ENCODE data around the gene ATAD3B. TPM values are rescaled to one million over a fixed set of nuclear protein-coding genes. Genes with fewer than 3 reads are reported as not detected.

Gene ATAD3B
- total and polyA plus RNA-seq, 2 of the 13 experiments (the other 11 are each of a cell fraction or from before 2014, with no cell fraction given) = 9.6 to 31.1 TPM

GRCh38 chr1:1511533-1512285 is 40.1 kb downstream of the ATAD3B start, which contains the start of gene ATAD3A (continued):
- TF ChIP-seq ZNF709 (CRISPR knock-in tag; IDR thresholded peaks at IDR 0.05) (0 out of 2 replicates have a peak, but pooled peaks have one; percentile 66), ZNF136 (CRISPR knock-in tag; IDR thresholded peaks at IDR 0.05; ENCODE audit: low read depth) (0 out of 2 replicates have a peak, but pooled peaks have one; percentile 65), CHD2 (IDR thresholded peaks at IDR 0.05; ENCODE audit: low read depth, low read length) (peak; percentile 97), KDM2A (CRISPR knock-in tag; IDR thresholded peaks at IDR 0.05; ENCODE audit: borderline replicate concordance, low read depth) (peak; percentile 93), CBX5 (CRISPR knock-in tag; IDR thresholded peaks at IDR 0.05; ENCODE audit: borderline replicate concordance) (peak; percentile 69; the same call in 1 of the 2 replicates), TOE1 (CRISPR knock-in tag; IDR thresholded peaks at IDR 0.05) (0 out of 2 replicates have a peak, but pooled peaks have one; percentile 17), MTF2 (CRISPR knock-in tag; IDR thresholded peaks at IDR 0.05; ENCODE audit: borderline replicate concordance) (no peak), REL (CRISPR knock-in tag; conservative IDR thresholded peaks at IDR 0.05) (peak; percentile 59; the same call in 1 of the 2 replicates), ASH2L (IDR thresholded peaks at IDR 0.05; ENCODE audit: insufficient read length, low read depth, low read length) (peak; percentile 93), NFATC3 (CRISPR knock-in tag; IDR thresholded peaks at IDR 0.05) (peak; percentile 79; the same call in 1 of the 2 replicates), ZNF430 (CRISPR knock-in tag; IDR thresholded peaks at IDR 0.05) (no peak), TAF1 (CRISPR knock-in tag; IDR thresholded peaks at IDR 0.05) (peak; percentile 68), U2AF1 (optimal IDR thresholded peaks at IDR 0.05; ENCODE audit: low read depth, low read length) (no peak), STAG1 (CRISPR knock-in tag; IDR thresholded peaks at IDR 0.05) (no peak), PAF1 (CRISPR knock-in tag; IDR thresholded peaks at IDR 0.05) (no peak), REXO4 (CRISPR knock-in tag; IDR thresholded peaks at IDR 0.05; ENCODE audit: borderline replicate concordance) (no peak), SP5 (CRISPR knock-in tag; IDR thresholded peaks at IDR 0.05; ENCODE audit: borderline replicate concordance, low read depth) (peak; percentile 50; the same call in 1 of the 2 replicates), AGO1 (IDR thresholded peaks at IDR 0.05; ENCODE audit: low read depth, low read length, poor library complexity, severe bottlenecking) (peak; percentile 44), MYNN (CRISPR knock-in tag; IDR thresholded peaks at IDR 0.05; ENCODE audit: low read depth) (peak; percentile 84; the same call in 1 of the 2 replicates), HOXD1 (CRISPR knock-in tag; IDR thresholded peaks at IDR 0.05) (peak; percentile 74; the same call in 1 of the 2 replicates)
- TF ChIP-seq, protein P1, sequence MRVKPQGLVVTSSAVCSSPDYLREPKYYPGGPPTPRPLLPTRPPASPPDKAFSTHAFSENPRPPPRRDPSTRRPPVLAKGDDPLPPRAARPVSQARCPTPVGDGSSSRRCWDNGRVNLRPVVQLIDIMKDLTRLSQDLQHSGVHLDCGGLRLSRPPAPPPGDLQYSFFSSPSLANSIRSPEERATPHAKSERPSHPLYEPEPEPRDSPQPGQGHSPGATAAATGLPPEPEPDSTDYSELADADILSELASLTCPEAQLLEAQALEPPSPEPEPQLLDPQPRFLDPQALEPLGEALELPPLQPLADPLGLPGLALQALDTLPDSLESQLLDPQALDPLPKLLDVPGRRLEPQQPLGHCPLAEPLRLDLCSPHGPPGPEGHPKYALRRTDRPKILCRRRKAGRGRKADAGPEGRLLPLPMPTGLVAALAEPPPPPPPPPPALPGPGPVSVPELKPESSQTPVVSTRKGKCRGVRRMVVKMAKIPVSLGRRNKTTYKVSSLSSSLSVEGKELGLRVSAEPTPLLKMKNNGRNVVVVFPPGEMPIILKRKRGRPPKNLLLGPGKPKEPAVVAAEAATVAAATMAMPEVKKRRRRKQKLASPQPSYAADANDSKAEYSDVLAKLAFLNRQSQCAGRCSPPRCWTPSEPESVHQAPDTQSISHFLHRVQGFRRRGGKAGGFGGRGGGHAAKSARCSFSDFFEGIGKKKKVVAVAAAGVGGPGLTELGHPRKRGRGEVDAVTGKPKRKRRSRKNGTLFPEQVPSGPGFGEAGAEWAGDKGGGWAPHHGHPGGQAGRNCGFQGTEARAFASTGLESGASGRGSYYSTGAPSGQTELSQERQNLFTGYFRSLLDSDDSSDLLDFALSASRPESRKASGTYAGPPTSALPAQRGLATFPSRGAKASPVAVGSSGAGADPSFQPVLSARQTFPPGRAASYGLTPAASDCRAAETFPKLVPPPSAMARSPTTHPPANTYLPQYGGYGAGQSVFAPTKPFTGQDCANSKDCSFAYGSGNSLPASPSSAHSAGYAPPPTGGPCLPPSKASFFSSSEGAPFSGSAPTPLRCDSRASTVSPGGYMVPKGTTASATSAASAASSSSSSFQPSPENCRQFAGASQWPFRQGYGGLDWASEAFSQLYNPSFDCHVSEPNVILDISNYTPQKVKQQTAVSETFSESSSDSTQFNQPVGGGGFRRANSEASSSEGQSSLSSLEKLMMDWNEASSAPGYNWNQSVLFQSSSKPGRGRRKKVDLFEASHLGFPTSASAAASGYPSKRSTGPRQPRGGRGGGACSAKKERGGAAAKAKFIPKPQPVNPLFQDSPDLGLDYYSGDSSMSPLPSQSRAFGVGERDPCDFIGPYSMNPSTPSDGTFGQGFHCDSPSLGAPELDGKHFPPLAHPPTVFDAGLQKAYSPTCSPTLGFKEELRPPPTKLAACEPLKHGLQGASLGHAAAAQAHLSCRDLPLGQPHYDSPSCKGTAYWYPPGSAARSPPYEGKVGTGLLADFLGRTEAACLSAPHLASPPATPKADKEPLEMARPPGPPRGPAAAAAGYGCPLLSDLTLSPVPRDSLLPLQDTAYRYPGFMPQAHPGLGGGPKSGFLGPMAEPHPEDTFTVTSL (CRISPR knock-in tag; IDR thresholded peaks at IDR 0.05; ENCODE audit: borderline replicate concordance) = no peak
- TF ChIP-seq, protein P2, sequence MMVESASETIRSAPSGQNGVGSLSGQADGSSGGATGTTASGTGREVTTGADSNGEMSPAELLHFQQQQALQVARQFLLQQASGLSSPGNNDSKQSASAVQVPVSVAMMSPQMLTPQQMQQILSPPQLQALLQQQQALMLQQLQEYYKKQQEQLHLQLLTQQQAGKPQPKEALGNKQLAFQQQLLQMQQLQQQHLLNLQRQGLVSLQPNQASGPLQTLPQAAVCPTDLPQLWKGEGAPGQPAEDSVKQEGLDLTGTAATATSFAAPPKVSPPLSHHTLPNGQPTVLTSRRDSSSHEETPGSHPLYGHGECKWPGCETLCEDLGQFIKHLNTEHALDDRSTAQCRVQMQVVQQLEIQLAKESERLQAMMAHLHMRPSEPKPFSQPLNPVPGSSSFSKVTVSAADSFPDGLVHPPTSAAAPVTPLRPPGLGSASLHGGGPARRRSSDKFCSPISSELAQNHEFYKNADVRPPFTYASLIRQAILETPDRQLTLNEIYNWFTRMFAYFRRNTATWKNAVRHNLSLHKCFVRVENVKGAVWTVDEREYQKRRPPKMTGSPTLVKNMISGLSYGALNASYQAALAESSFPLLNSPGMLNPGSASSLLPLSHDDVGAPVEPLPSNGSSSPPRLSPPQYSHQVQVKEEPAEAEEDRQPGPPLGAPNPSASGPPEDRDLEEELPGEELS (CRISPR knock-in tag; IDR thresholded peaks at IDR 0.05) = peak; percentile 40; the same call in 1 of the 2 replicates
